ENCODE data around the gene SBNO1. TPM values are rescaled to one million over a fixed set of nuclear protein-coding genes. Genes with fewer than 3 reads are reported as not detected.
"Not testable (repeated sequence)": the region's sequence is repeated elsewhere in the genome, so short reads cannot be mapped to it uniquely, and the experiment has no call there.

Gene SBNO1
- total RNA-seq, 1 experiment from 2014 or later, result 60.8 TPM

- CTCF ChIA-PET, result interaction anchor here (0.6 to 1.9 kb wide), 6 partner anchors 14 to 429 kb away, joined by 3 to 14 read pairs (median 6); partner anchors contain the start of genes MPHOSPH9 and MTRFR
- H3K27ac Mint-ChIP-seq (ENCODE audit: unreplicated experiment), result peak overlapping the region; percentile 97
- H3K9me3 Mint-ChIP-seq (ENCODE audit: low read depth, unreplicated experiment), result no peaks in the 10 kb centered on the region
- TSS peak; percentile 51 for BruUV-seq (replicated peaks)
- H3K4me3 Mint-ChIP-seq (ENCODE audit: low read depth, unreplicated experiment), result peak overlapping the region; percentile 56
- intact Hi-C loops (cut with micrococcal nuclease; ENCODE audit: unreplicated experiment), result no loop called here
- H3K4me1 Mint-ChIP-seq (ENCODE audit: low read depth, unreplicated experiment), result peaks cover 25% of the 10 kb centered on the region
- no peak for DNase-seq
- TF ChIP-seq CTCF (IDR thresholded peaks at IDR 0.05; ENCODE audit: unreplicated experiment), result no peak
- peaks cover 45% of the 10 kb centered on the region for H3K36me3 Mint-ChIP-seq (ENCODE audit: insufficient read depth, unreplicated experiment)
- H3K27me3 Mint-ChIP-seq (ENCODE audit: unreplicated experiment), result no peaks in the 10 kb centered on the region
These were observed 113.1 kb downstream of the SBNO1 start for GRCh38 chr12:123251403-123252076.

- H3K9me3 Mint-ChIP-seq (ENCODE audit: low read depth, unreplicated experiment), result no peaks in the 10 kb centered on the region
- TF ChIP-seq CTCF (IDR thresholded peaks at IDR 0.05; ENCODE audit: unreplicated experiment), result no peak
- intact Hi-C loops (cut with micrococcal nuclease; ENCODE audit: unreplicated experiment), result no loop called here
- DNase-seq, result peak; percentile 92
- BruUV-seq (replicated peaks), result no TSS peak
- no peaks in the 10 kb centered on the region for H3K27me3 Mint-ChIP-seq (ENCODE audit: unreplicated experiment)
- peaks cover 25% of the 10 kb centered on the region for H3K4me1 Mint-ChIP-seq (ENCODE audit: low read depth, unreplicated experiment)
- peak overlapping the region; percentile 97 for H3K27ac Mint-ChIP-seq (ENCODE audit: unreplicated experiment)
- CTCF ChIA-PET, result interaction anchor here (0.6 to 1.9 kb wide), 6 partner anchors 13 to 428 kb away, joined by 3 to 14 read pairs (median 6); partner anchors contain the start of genes MPHOSPH9 and MTRFR
- H3K36me3 Mint-ChIP-seq (ENCODE audit: insufficient read depth, unreplicated experiment), result peaks cover 42% of the 10 kb centered on the region
- H3K4me3 Mint-ChIP-seq (ENCODE audit: low read depth, unreplicated experiment), result peak overlapping the region; percentile 56
These were observed 113.9 kb downstream of the SBNO1 start for GRCh38 chr12:123250471-123251383.

- not testable (repeated sequence) for BruUV-seq (replicated peaks); H3K27me3 Mint-ChIP-seq (ENCODE audit: unreplicated experiment)
- CTCF ChIA-PET, result interaction anchor here (1.6 kb wide), 1 partner anchor 11 kb away, joined by 3 read pairs; no protein-coding TSS in a partner anchor
These were observed 115.5 kb downstream of the SBNO1 start for GRCh38 chr12:123248996-123249741.

GRCh38 chr12:123248129-123248528, 116.5 kb downstream of the SBNO1 start:
- Mint-ChIP-seq H3K4me1 (ENCODE audit: low read depth, unreplicated experiment) (peaks cover 25% of the 10 kb centered on the region), H3K36me3 (ENCODE audit: insufficient read depth, unreplicated experiment) (peaks cover 45% of the 10 kb centered on the region)
- intact Hi-C loops (cut with micrococcal nuclease; ENCODE audit: unreplicated experiment); H3K27me3 Mint-ChIP-seq (ENCODE audit: unreplicated experiment); CTCF ChIA-PET; BruUV-seq (replicated peaks); DNase-seq; H3K4me3 Mint-ChIP-seq (ENCODE audit: low read depth, unreplicated experiment); H3K9me3 Mint-ChIP-seq (ENCODE audit: low read depth, unreplicated experiment); H3K27ac Mint-ChIP-seq (ENCODE audit: unreplicated experiment): not testable (repeated sequence)

More at GRCh38 chr12:123248996-123249741, 115.5 kb downstream of the SBNO1 start:
- H3K4me1 Mint-ChIP-seq (ENCODE audit: low read depth, unreplicated experiment), result peaks cover 25% of the 10 kb centered on the region
- H3K9me3 Mint-ChIP-seq (ENCODE audit: low read depth, unreplicated experiment); intact Hi-C loops (cut with micrococcal nuclease; ENCODE audit: unreplicated experiment); H3K4me3 Mint-ChIP-seq (ENCODE audit: low read depth, unreplicated experiment); DNase-seq; H3K27ac Mint-ChIP-seq (ENCODE audit: unreplicated experiment): not testable (repeated sequence)
- peaks cover 45% of the 10 kb centered on the region for H3K36me3 Mint-ChIP-seq (ENCODE audit: insufficient read depth, unreplicated experiment)

- TF ChIP-seq CTCF (IDR thresholded peaks at IDR 0.05; ENCODE audit: unreplicated experiment), result no peak
- peaks cover 56% of the 10 kb centered on the region for H3K36me3 Mint-ChIP-seq (ENCODE audit: insufficient read depth, unreplicated experiment)
- CTCF ChIA-PET, result interaction anchor here (0.9 kb wide), 1 partner anchor 20 kb away, joined by 3 read pairs; no protein-coding TSS in a partner anchor
These were observed 119.0 kb downstream of the SBNO1 start for GRCh38 chr12:123245678-123246077.

More at GRCh38 chr12:123245678-123246077, 119.0 kb downstream of the SBNO1 start:
- Mint-ChIP-seq H3K27me3 (ENCODE audit: unreplicated experiment) (no peaks in the 10 kb centered on the region), H3K27ac (ENCODE audit: unreplicated experiment) (no peak overlapping the region), H3K4me3 (ENCODE audit: low read depth, unreplicated experiment) (no peak overlapping the region), H3K4me1 (ENCODE audit: low read depth, unreplicated experiment) (peaks cover 10% of the 10 kb centered on the region), H3K9me3 (ENCODE audit: low read depth, unreplicated experiment) (no peaks in the 10 kb centered on the region)
- no TSS peak for BruUV-seq (replicated peaks)
- intact Hi-C loops (cut with micrococcal nuclease; ENCODE audit: unreplicated experiment), result no loop called here
- no peak for DNase-seq

Data from Calu3 (cell line).